HG02938 (cell line): ENCODE results near the gene ALPI.
"Not testable (repeated sequence)": the region's sequence is repeated elsewhere in the genome, so short reads cannot be mapped to it uniquely, and the experiment has no call there.

Experiments
- ATAC-seq: cut with Tn5 transposase; IDR thresholded peaks from one replicate; pipeline ENCODE4 v1.9.1; 2021; ENCODE audit warnings: mild to moderate bottlenecking, moderate library complexity; ENCODE audit not compliant: unreplicated experiment

The ALPI gene

GRCh38 chr2:232420463-232421188 is 35.3 kb upstream of the ALPI start:
- ATAC-seq: no peak

GRCh38 chr2:232421189-232421785 is 34.7 kb upstream of the ALPI start:
- no peak for ATAC-seq

GRCh38 chr2:232422051-232422450 is 33.9 kb upstream of the ALPI start:
- no peak for ATAC-seq

- ATAC-seq: not testable (repeated sequence)
These were observed 33.0 kb upstream of the ALPI start for GRCh38 chr2:232422996-232423395.

- ATAC-seq: not testable (repeated sequence)
These were observed 32.5 kb upstream of the ALPI start for GRCh38 chr2:232423407-232423806.

- no peak for ATAC-seq
These were observed 24.0 kb upstream of the ALPI start for GRCh38 chr2:232431705-232432590.

- no peak for ATAC-seq
These were observed 23.3 kb upstream of the ALPI start for GRCh38 chr2:232432598-232433184.

- ATAC-seq: not testable (repeated sequence)
These were observed 22.3 kb upstream of the ALPI start for GRCh38 chr2:232433622-232434021.

GRCh38 chr2:232434091-232434490 is 21.9 kb upstream of the ALPI start:
- no peak for ATAC-seq

- ATAC-seq: no peak
These were observed 21.2 kb upstream of the ALPI start for GRCh38 chr2:232434563-232435374.

GRCh38 chr2:232435375-232435648 is 20.6 kb upstream of the ALPI start:
- ATAC-seq: no peak

GRCh38 chr2:232435805-232436204 is 20.1 kb upstream of the ALPI start:
- no peak for ATAC-seq

- ATAC-seq: no peak
These were observed 19.4 kb upstream of the ALPI start for GRCh38 chr2:232436381-232437194.

GRCh38 chr2:232437195-232437571 is 18.8 kb upstream of the ALPI start:
- ATAC-seq: no peak

- no peak for ATAC-seq
These were observed 17.9 kb upstream of the ALPI start for GRCh38 chr2:232438091-232438490.

GRCh38 chr2:232438951-232439757 is 16.8 kb upstream of the ALPI start:
- ATAC-seq: no peak

- ATAC-seq: no peak
These were observed 16.2 kb upstream of the ALPI start for GRCh38 chr2:232439758-232440135.

- ATAC-seq: not testable (repeated sequence)
These were observed 15.5 kb upstream of the ALPI start for GRCh38 chr2:232440220-232441018.
